IMR-90 (cell line): Measurements from ENCODE around the gene FEZF2. TPM values are rescaled to one million over a fixed set of nuclear protein-coding genes. Genes with fewer than 3 reads are reported as not detected.

Experiments
- ATAC-seq: fragments of 200-7000 bp; cut with Tn5 transposase; 2 replicates; pipeline ENCODE4 v1.9.1; 2020; ENCODE audit warnings: low read depth, mild to moderate bottlenecking, moderate library complexity
- BruUV-seq: library from RNA; stranded (reverse); fragments of 400-500 nt; replicated peaks from 2 replicates; lab custom pipeline; 2021; lab: Mats Ljungman, UMichigan
- CTCF ChIA-PET: fragments of 300-600 bp; formaldehyde crosslinking; extraction: SDS; loops from one replicate; lab custom pipeline; 2021; ENCODE audit warnings: antibody characterized with exemption; lab: Yijun Ruan, JAX
- POLR2A ChIA-PET: fragments of 300-600 bp; sonication (Branson Sonifier 250); formaldehyde crosslinking; loops from one replicate; lab custom pipeline; 2022; ENCODE audit warnings: antibody characterized with exemption; ENCODE audit not compliant: unreplicated experiment; lab: Charles Lee
- DNase-seq: peaks from one replicate; pipeline ENCODE4 v3.0.0; 2013
- H2AFZ ChIP-seq: replicated peaks from 2 replicates; pipeline ENCODE3; 2013; ENCODE audit warnings: low read length, mild to moderate bottlenecking; ENCODE audit not compliant: poor library complexity
- H2AK5ac ChIP-seq: 2 replicates; pipeline ENCODE4 v1.6.1; 2013; ENCODE audit warnings: low read depth, low read length, inconsistent platforms
- H2AK9ac ChIP-seq: replicated peaks from 2 replicates; pipeline ENCODE3; 2013; ENCODE audit warnings: mild to moderate bottlenecking, low read depth, low read length, moderate library complexity; ENCODE audit not compliant: poor library complexity
- H2BK120ac ChIP-seq: 2 replicates; pipeline ENCODE4 v1.6.1; 2013; ENCODE audit warnings: low read depth, low read length, inconsistent platforms
- H2BK15ac ChIP-seq: 3 replicates; pipeline ENCODE4 v1.6.1; 2013; ENCODE audit warnings: low read depth, low read length, inconsistent platforms
- H2BK20ac ChIP-seq: 2 replicates; pipeline ENCODE4 v1.6.1; 2013; ENCODE audit warnings: low read depth, mild to moderate bottlenecking, inconsistent platforms, low read length, moderate library complexity
- H2BK5ac ChIP-seq: 2 replicates; pipeline ENCODE4 v1.6.1; 2013; ENCODE audit warnings: mild to moderate bottlenecking, low read depth, low read length, inconsistent platforms; ENCODE audit not compliant: poor library complexity, severe bottlenecking
- H3K14ac ChIP-seq: replicated peaks from 2 replicates; pipeline ENCODE4 v1.6.1; 2013; ENCODE audit warnings: low read depth, low read length, inconsistent platforms
- H3K18ac ChIP-seq: 2 replicates; pipeline ENCODE4 v1.6.1; 2013; ENCODE audit warnings: low read depth, low read length, control low read depth
- H3K23ac ChIP-seq: 2 replicates; pipeline ENCODE4 v1.6.1; 2013; ENCODE audit warnings: low read depth, low read length, inconsistent platforms
- H3K27ac ChIP-seq: 2 replicates; pipeline ENCODE4 v1.5.1; 2013; ENCODE audit warnings: mild to moderate bottlenecking, control low read depth, low read length; ENCODE audit not compliant: insufficient read depth
- H3K27me3 ChIP-seq: 2 replicates; pipeline ENCODE4 v1.6.1; 2013; ENCODE audit warnings: low read length; ENCODE audit not compliant: control insufficient read depth, insufficient read depth
- H3K36me3 ChIP-seq: 2 replicates; pipeline ENCODE4 v1.6.1; 2013; ENCODE audit warnings: low read length, mixed read lengths; ENCODE audit not compliant: control insufficient read depth, insufficient read depth
- H3K4ac ChIP-seq: 2 replicates; pipeline ENCODE4 v1.6.1; 2013; ENCODE audit warnings: low read depth, low read length, inconsistent platforms
- H3K4me1 ChIP-seq: 2 replicates; pipeline ENCODE4 v1.6.1; 2013; ENCODE audit warnings: low read length, mixed read lengths; ENCODE audit not compliant: control insufficient read depth, insufficient read depth
- H3K4me2 ChIP-seq: 2 replicates; pipeline ENCODE4 v1.6.1; 2013; ENCODE audit warnings: low read depth, mild to moderate bottlenecking, control low read depth, low read length, moderate library complexity
- H3K4me3 ChIP-seq: 2 replicates; pipeline ENCODE4 v1.5.1; 2013; ENCODE audit warnings: low read depth, mild to moderate bottlenecking, control low read depth, low read length, moderate library complexity; ENCODE audit not compliant: insufficient read depth
- H3K56ac ChIP-seq: 2 replicates; pipeline ENCODE4 v1.6.1; 2013; ENCODE audit warnings: low read length, inconsistent platforms; ENCODE audit not compliant: insufficient read depth; ENCODE audit errors: extremely low read depth
- H3K79me1 ChIP-seq, 2 experiments: 2 replicates each; pipeline ENCODE4 v1.6.1; 2013; ENCODE audit warnings: low read length in 2 of 2, inconsistent platforms in 1 of 2, low read depth in 1 of 2
- H3K9ac ChIP-seq: 2 replicates; pipeline ENCODE4 v1.6.1; 2013; ENCODE audit warnings: low read depth, low read length, control low read depth
- H3K9me1 ChIP-seq: 2 replicates; pipeline ENCODE4 v1.6.1; 2013; ENCODE audit warnings: low read length, inconsistent platforms; ENCODE audit not compliant: insufficient read depth
- H3K9me3 ChIP-seq: 2 replicates; pipeline ENCODE4 v1.6.1; 2013; ENCODE audit warnings: low read length; ENCODE audit not compliant: control insufficient read depth, insufficient read depth
- H4K20me1 ChIP-seq: 2 replicates; pipeline ENCODE4 v1.6.1; 2013; ENCODE audit warnings: low read length, inconsistent platforms; ENCODE audit not compliant: insufficient read depth
- H4K5ac ChIP-seq: 2 replicates; pipeline ENCODE4 v1.6.1; 2013; ENCODE audit warnings: mild to moderate bottlenecking, low read depth, low read length, control low read depth
- H4K8ac ChIP-seq, 2 experiments: 2 replicates each; pipeline ENCODE4 v1.6.1; 2013; ENCODE audit warnings: low read depth in 2 of 2, low read length in 2 of 2, control low read depth in 1 of 2, inconsistent platforms in 1 of 2
- H4K91ac ChIP-seq: 2 replicates; pipeline ENCODE4 v1.6.1; 2013; ENCODE audit warnings: low read depth, low read length, inconsistent platforms; ENCODE audit not compliant: insufficient read depth
- CHD1 ChIP-seq: IDR thresholded peaks from 2 replicates; pipeline ENCODE4 v1.6.1; 2012; ENCODE audit warnings: low read depth, low read length, improper control_type of control experiment
- MAFK ChIP-seq: IDR thresholded peaks from 2 replicates; pipeline ENCODE4 v1.6.1; 2012; ENCODE audit warnings: low read depth, low read length, improper control_type of control experiment
- RAD21 ChIP-seq: IDR thresholded peaks from 2 replicates; pipeline ENCODE4 v1.6.1; 2012; ENCODE audit warnings: low read length, improper control_type of control experiment
- SMC3 ChIP-seq: fragments of 150-350 bp; IDR thresholded peaks from 2 replicates; pipeline ENCODE4 v1.6.1; 2016; ENCODE audit warnings: low read depth, mild to moderate bottlenecking, antibody characterized with exemption, low read length, moderate library complexity
- WGBS, 2 experiments: methylation state at CpG; one replicate each; pipeline versions ENCODE4 v1.1.5 to v1.1.7; 2013; ENCODE audit warnings: missing lambda C conversion rate in 2 of 2; ENCODE audit not compliant: insufficient read length in 1 of 2; ENCODE audit errors: extremely low coverage in 2 of 2; 5-methylcytosine and 5-hydroxymethylcytosine counted together
- dilution Hi-C: fragments of 300-500 bp; cut with HindIII; formaldehyde crosslinking; loops from one replicate; pipeline ENCODE4 v1.14.3; 2018; ENCODE audit warnings: low sequenced_read_pairs; ENCODE audit not compliant: unreplicated experiment
- in situ Hi-C: fragments of 300-500 bp; cut with MboI; formaldehyde crosslinking; loops from 3 replicates; pipeline ENCODE4 v1.14.3; 2019; ENCODE audit warnings: low sequenced_read_pairs, inconsistent platforms, mixed read lengths
- intact Hi-C: fragments of 100-400 bp; cut with micrococcal nuclease; formaldehyde crosslinking; loops from 2 replicates; pipeline ENCODE4 v1.10.0; 2022
- polyA plus RNA-seq, 3 experiments: library from polyadenylated mRNA; depleted of rRNA; stranded (reverse); fragments of >200 nt; gene quantifications; 2 replicates each; pipeline ENCODE4 v1.2.3, GENCODE V29; 2012; ENCODE audit warnings: low replicate concordance in 1 of 3
- total RNA-seq: library from RNA; depleted of rRNA; stranded (reverse); fragments of >200 nt; gene quantifications from 2 replicates; pipeline ENCODE4 v1.2.3, GENCODE V29; 2012

Gene FEZF2
- total and polyA plus RNA-seq, 2 of the 4 experiments (the other 2 are of a cell fraction), result not detected

DNA sequence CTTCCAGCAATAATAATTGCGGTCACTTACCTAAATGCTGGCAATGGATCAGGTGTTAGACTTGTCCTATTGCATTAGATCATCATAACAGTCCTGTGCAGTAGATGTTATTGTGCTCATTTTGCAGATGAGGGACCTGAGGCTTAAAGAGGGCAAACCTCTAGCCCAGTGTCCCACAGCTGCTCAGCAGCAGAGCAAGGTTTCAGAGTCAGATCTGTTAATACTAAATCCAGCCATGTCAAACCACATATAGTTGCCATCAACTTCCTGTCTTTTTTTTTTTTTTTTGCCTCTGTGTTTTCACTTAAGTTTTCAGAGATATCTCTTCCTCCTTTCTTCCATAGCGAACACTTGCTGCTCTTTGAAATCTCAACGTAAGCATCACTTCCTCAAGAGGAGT is 12.1 kb downstream of the FEZF2 start:
- Histone ChIP-seq H3K4me3 (no peak overlapping the region), H3K9ac (no peak overlapping the region), H3K4me1 (no peaks in the 10 kb centered on the region), H3K23ac (no peak overlapping the region), H3K9me1 (no peaks in the 10 kb centered on the region), H2BK120ac (no peak overlapping the region), H2AFZ (no peak overlapping the region), H3K79me1 (no peaks in the 10 kb centered on the region), H3K18ac (no peak overlapping the region), H2BK5ac (no peak overlapping the region), H3K27ac (no peak overlapping the region), H4K91ac (no peak overlapping the region), H3K4me2 (no peak overlapping the region), H3K14ac (no peak overlapping the region), H3K4ac (no peak overlapping the region), H2AK5ac (no peak overlapping the region), H3K27me3 (peaks cover 9% of the 10 kb centered on the region), H2AK9ac (no peak overlapping the region), H3K9me3 (no peaks in the 10 kb centered on the region), H3K36me3 (no peaks in the 10 kb centered on the region), H3K56ac (no peak overlapping the region), H2BK15ac (no peak overlapping the region), H2BK20ac (no peak overlapping the region), H4K5ac (no peak overlapping the region), H4K8ac (no peak overlapping the region), H4K20me1 (no peaks in the 10 kb centered on the region)
- DNase-seq (no peak), ATAC-seq (no peak)
- dilution Hi-C loops, result no loop called here
- intact Hi-C loops, result no loop called here
- no CpG with 5 or more reads among the region's 3 CpGs for WGBS, 2 experiments
- TF ChIP-seq RAD21, result no peak
- TF ChIP-seq MAFK, result no peak
- no peak for TF ChIP-seq CHD1
- TF ChIP-seq SMC3, result no peak
- no TSS peak for BruUV-seq
- ChIA-PET POLR2A (no interaction called here), CTCF (no interaction called here)
- in situ Hi-C loops, result no loop called here
